COR-L47 (cell line): ENCODE results near the gene SLC8A2.

Experiments used
- DNase-seq: peaks from one replicate; lab custom pipeline; 2025; lab: John Stamatoyannopoulos, UW

SLC8A2 gene

DNA sequence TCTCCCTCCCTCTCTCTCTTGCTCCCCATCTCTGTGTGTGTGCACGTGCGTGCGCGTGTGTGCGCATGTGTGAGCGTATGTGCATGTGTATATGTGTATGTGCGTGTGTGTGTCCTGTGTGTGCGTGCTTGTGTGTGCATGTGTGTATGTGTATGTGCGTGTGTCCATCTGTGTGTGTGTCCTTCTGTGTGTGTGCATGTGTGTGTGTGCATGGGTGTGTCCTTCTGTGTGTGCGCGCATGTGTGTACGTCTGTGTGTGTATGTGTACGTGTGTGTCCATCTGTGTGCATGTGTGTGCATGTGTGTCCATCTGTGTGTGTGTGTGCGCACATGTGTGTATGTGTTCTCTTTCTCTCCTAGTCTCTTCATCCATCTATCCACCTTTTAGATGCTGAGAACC, 12.2 kb downstream of the SLC8A2 start:
- no peak for DNase-seq

GRCh38 chr19:47458672-47459071, 13.0 kb downstream of the SLC8A2 start:
- DNase-seq = no peak

DNA sequence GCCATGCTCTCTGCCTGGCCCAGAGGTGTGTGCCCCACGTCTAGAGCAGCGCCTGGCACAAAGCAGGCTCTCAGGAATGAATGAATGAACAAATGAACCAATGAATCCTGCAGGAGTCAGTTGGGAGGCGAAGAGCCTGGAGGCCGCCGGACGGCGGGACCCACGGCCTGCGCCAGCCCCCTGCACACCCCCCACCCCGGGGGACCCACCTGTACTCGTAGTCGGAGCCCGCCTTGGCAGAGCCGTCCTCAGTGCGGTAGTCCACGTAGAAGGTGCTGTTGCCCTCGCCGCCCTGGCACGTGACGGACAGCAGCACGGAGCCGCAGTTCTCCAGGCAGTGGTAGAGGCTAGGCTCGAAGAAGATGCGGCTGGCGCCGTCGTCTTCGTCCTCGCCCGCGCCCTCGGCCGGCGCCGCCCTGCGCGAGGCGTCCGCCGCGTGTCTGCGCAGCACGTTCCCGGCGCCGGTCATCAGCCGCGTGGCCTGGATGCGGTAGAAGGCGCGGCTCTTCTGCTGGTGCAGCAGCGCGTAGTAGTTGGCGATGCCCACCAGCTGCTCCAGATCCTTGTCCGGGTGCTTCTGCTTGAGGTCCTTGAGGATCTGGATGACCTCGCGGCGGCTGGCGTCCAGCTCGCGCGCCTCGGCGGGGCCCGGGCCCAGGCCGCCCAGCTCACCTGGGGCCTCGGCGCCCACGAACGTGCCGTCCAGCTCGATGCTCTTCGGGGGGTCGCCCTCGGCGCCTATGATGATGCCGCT, 14.8 kb downstream of the SLC8A2 start:
- no peak for DNase-seq

- no peak for DNase-seq
These were observed 21.2 kb downstream of the SLC8A2 start for GRCh38 chr19:47450478-47450877.

- DNase-seq = no peak
These were observed 23.3 kb downstream of the SLC8A2 start for GRCh38 chr19:47448360-47448727.

DNA sequence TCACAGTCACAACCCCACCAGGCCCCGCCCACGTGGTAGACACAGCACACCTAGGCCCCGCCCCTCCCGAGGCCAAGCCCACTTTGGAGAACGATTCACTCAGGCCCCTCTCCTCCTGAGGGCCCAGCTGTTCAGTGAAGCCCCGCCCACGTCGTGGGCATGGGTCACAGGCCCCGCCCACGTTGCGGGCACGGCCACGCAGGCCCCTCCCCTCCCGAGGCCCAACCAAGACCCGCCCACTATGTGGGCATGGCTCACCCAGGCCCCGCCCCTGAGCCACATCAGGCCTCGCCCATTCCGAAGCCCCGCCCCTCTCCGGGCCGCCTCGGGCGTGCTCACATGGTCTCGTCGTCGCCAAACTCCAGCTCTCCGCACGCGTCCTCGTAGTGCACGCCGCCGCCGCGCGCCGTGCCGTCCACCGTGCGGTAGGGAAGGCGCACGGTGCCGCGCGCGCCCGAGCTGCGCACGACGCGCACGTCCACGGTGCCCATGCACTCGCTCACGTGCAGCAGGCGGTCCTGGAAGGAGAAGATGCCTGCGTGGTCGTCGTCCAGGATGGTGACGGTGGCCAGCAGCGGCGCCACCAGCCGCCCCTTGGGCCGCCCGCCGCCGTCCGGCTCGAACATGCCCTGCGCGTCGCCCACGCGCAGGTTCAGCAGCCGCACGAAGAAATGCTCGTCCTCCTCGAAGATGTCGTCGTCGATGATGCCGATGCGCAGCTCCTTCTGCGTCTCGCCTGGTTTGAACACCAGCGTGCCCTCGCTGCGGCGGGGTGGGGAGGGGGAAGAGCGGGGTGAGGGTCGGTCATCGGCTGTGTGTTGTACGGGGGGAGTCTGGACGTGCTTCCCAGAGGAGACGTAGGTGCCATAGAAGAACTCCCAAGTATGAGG, 24.0 kb downstream of the SLC8A2 start:
- DNase-seq = no peak

GRCh38 chr19:47446534-47447469, 24.9 kb downstream of the SLC8A2 start:
- DNase-seq = no peak

DNA sequence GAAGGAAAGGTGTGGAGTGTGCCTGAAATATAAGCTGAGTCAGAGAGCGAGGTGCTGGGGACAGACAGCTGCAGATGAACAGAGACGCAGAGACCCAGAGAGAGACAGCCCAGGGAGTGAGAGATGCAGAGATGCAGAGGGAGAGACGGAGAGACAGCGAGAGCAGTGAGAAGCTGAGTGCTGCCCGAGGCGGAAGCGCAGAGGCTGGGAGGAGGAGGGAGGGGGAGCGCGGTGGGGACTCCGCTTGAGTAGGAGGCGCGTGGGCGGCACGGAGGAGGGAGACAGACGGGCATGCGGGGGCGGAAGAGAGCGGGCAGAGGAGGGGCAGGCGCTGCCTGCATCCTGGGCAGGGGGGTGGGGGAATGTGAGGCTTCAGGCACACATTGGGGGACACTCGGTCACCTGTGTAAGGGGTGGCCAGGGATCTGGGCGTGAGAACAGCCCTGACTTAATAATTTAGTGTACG, 25.7 kb downstream of the SLC8A2 start:
- peak; percentile 68 for DNase-seq

DNA sequence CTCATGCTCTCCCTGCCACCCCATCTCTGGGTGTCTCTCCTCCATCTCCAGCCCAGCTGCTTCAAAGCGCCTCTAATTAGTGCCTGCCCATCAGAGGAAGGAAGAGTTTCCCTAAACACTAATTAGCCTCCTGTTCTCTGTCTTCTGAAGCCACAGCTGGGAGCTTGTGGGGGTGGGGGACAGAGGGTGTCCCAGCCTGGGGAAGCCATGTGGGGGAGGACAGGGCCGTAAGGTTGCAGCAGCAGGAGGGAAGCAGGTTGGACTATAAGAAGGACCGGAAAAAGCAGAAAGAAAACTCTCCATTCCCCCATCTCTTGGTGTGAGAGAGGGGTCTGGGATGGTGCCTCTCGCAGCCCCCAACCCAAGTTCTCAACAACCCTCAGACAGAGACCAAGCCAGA, 26.2 kb downstream of the SLC8A2 start:
- peak; percentile 70 for DNase-seq

DNA sequence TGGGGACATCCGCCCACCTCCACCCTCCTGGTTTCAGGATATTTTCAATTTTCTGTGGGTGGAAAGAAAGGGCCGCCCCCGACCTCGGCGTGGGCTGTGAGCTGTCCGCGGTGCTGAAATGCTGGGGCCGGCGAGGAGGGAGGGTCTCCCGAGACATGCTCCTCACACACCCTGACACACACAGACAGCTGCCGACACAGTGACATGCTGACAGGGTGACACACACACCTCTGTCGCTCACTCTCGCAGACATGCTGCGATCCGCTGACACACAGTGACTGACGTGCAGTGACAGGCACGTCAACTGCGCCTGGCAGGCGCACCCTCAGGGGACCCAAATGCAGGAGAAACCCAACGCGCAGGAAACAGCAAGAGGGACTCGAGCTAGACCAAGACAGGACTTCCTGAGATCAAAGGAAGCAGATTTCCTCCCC, 27.3 kb downstream of the SLC8A2 start:
- DNase-seq = no peak

DNA sequence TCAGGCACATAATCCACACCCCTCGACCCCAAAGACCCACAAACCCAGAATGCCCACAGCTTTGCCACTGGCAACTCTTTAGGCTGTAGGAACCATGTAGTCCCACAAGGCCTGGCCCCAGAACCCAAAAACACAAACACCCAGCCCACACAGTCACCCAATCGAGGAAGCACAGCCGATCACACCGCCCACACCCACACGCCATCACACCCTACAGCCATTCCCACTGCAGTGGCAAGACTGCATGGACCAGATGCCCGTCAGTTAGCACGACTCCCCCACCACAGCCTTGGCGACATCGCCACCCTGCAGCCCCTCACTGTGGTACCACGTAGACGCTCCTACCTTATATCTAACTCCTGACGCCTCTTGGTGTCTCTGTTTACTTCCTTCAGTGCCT, 28.4 kb downstream of the SLC8A2 start:
- no peak for DNase-seq

DNA sequence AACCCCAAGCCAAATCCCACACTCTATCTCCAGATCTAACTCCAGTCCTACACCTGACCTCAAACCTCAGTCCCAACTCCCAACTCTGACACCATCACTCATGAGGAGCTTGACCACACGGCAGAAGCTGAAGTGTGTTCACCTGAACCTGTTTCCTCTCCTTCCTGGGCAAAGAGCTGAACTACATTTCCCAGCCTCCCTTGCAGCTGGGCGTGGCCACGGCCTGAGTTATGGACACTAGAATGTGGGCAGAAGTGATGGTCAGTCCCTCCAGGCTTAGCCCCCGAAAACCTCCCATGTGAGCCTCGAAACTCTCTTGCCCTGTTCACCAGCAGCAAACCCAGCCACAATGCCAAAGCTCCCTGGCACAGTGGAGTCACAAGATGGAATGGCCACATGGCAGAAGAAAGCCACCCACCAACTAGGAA, 32.9 kb downstream of the SLC8A2 start:
- no peak for DNase-seq

- no peak for DNase-seq
These were observed 34.2 kb downstream of the SLC8A2 start for GRCh38 chr19:47437500-47437899.

GRCh38 chr19:47436712-47437401, 34.8 kb downstream of the SLC8A2 start:
- DNase-seq = peak; percentile 83

DNA sequence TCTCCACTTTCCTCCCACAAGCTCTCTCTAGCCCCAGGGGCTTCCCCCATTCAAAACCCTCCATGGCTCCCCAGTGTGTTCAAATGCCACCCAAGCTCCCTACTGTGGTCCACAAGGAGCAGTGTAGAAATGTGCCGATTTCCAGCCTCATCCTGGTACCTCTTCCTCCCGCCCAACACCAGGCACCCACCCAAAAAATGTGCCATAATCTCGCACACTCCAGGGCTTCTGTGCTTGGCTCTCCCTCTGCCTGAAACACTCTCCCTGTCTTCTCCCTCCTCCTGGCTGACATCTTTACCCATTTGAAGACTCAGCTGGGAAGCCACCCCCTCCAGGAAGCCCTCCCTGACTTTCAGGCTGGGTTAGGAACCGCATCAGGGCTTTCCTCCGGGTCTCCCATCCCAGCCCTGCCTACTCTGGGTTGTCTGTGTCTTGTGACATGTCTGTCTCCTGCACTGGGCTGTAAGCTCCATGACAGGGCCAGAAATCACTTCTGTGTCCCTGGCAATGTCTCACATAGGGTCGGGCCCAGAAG, 35.7 kb downstream of the SLC8A2 start:
- DNase-seq = no peak

DNA sequence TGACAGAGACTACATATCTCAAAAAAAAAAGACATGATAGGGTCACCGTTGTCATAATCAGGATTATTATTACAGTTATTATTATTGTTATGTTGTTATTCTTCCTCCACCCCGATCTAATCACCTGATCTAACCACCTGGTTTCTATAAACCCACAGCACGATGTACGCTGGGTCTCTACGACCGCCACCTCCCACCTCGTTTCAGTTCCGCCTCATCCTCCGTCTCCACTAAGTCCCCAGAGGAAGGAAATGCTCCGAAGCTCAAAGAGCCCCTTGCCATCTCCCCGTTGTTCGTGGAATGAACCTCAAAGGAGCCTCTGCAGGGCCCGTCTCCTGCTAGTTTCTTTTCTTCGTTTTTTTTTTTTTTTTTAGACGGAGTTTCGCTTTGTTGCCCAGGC, 36.5 kb downstream of the SLC8A2 start:
- DNase-seq = no peak

GRCh38 chr19:47434088-47434487, 37.6 kb downstream of the SLC8A2 start:
- no peak for DNase-seq

DNA sequence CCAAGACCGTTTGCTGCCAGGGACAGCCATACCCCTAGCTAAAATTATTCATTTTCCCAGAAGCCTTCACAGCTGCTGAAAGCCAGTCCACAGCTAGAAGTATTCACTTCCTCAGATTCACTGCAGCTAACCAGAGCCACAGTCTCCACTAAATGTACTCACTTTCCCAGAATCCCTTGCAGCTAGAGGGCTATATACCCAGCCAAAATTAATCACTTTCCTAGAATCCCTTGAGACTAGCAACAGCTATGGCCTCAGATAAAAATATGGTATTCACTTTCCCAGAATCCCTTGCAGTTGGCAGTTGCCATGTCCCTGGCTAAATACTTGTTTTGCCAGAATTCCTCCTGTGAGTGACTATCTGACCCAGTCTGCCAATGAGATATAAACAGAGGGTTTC, 38.6 kb downstream of the SLC8A2 start:
- DNase-seq = no peak

DNA sequence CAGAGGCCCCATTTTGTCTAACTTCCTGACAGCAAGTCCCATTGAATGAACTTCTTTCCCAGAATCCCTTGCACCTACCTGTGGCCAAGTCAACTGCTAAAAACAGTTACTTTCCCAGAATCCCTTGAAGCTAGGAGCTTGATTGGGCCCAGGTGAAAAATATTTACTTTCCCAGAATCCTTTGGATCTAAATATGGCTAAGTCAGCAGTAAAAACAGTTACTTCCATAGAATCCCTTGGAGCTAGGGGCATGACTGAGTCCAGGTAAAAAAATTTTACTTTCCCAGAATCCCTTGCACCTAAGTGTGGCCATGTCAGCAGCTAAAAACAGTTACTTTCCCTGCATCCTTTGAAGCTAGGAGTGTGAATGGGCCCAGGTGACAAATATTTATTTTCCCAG, 39.2 kb downstream of the SLC8A2 start:
- no peak for DNase-seq

- DNase-seq = no peak
These were observed 39.6 kb downstream of the SLC8A2 start for GRCh38 chr19:47432091-47432490.
